Measurements from ENCODE around the gene ADAM19.

ADAM19 gene

GRCh38 chr5:157547941-157548512 lies 27.5 kb downstream of the ADAM19 start:
- Histone ChIP-seq H3K36me3 (replicated peaks) (no peaks in the 10 kb centered on the region), H3K9me3 (no peaks in the 10 kb centered on the region), H3K4me1 (no peaks in the 10 kb centered on the region), H3K4me3 (no peak overlapping the region), H3K27me3 (ENCODE audit: low read depth) (no peaks in the 10 kb centered on the region)
- in situ Hi-C loops (cut with MboI; ENCODE audit: low sequenced_read_pairs) = no loop called here
- no peak for DNase-seq (ENCODE audit: low spot score in 2 of 2)

GRCh38 chr5:157546456-157547100 lies 29.0 kb downstream of the ADAM19 start:
- in situ Hi-C loops (cut with MboI; ENCODE audit: low sequenced_read_pairs) = no loop called here
- no peak overlapping the region for H3K4me3 ChIP-seq
- DNase-seq (ENCODE audit: low spot score in 2 of 2) = no peak
- no peaks in the 10 kb centered on the region for H3K27me3 ChIP-seq (ENCODE audit: low read depth)
- H3K9me3 ChIP-seq = no peaks in the 10 kb centered on the region
- no peaks in the 10 kb centered on the region for H3K36me3 ChIP-seq (replicated peaks)
- no peaks in the 10 kb centered on the region for H3K4me1 ChIP-seq

- Histone ChIP-seq H3K4me3 (no peak overlapping the region), H3K27me3 (ENCODE audit: low read depth) (no peaks in the 10 kb centered on the region), H3K4me1 (no peaks in the 10 kb centered on the region), H3K9me3 (no peaks in the 10 kb centered on the region), H3K36me3 (replicated peaks) (no peaks in the 10 kb centered on the region)
- in situ Hi-C loops (cut with MboI; ENCODE audit: low sequenced_read_pairs) = no loop called here
- DNase-seq (ENCODE audit: low spot score in 2 of 2) = no peak
These were observed 29.8 kb downstream of the ADAM19 start for GRCh38 chr5:157545610-157546310.

GRCh38 chr5:157544623-157544989 lies 31.0 kb downstream of the ADAM19 start:
- H3K9me3 ChIP-seq = no peaks in the 10 kb centered on the region
- H3K27me3 ChIP-seq (ENCODE audit: low read depth) = no peaks in the 10 kb centered on the region
- no peak for DNase-seq (ENCODE audit: low spot score in 2 of 2)
- H3K4me1 ChIP-seq = no peaks in the 10 kb centered on the region
- in situ Hi-C loops (cut with MboI; ENCODE audit: low sequenced_read_pairs) = no loop called here
- no peak overlapping the region for H3K4me3 ChIP-seq
- no peaks in the 10 kb centered on the region for H3K36me3 ChIP-seq (replicated peaks)

- no peaks in the 10 kb centered on the region for H3K36me3 ChIP-seq (replicated peaks)
- H3K9me3 ChIP-seq = no peaks in the 10 kb centered on the region
- no peak overlapping the region for H3K4me3 ChIP-seq
- in situ Hi-C loops (cut with MboI; ENCODE audit: low sequenced_read_pairs) = no loop called here
- no peaks in the 10 kb centered on the region for H3K27me3 ChIP-seq (ENCODE audit: low read depth)
- no peaks in the 10 kb centered on the region for H3K4me1 ChIP-seq
- DNase-seq (ENCODE audit: low spot score in 2 of 2) = no peak
These were observed 31.6 kb downstream of the ADAM19 start for GRCh38 chr5:157543825-157544622.

- H3K4me1 ChIP-seq = no peaks in the 10 kb centered on the region
- no peaks in the 10 kb centered on the region for H3K36me3 ChIP-seq (replicated peaks)
- no peaks in the 10 kb centered on the region for H3K27me3 ChIP-seq (ENCODE audit: low read depth)
- in situ Hi-C loops (cut with MboI; ENCODE audit: low sequenced_read_pairs) = no loop called here
- no peak overlapping the region for H3K4me3 ChIP-seq
- no peaks in the 10 kb centered on the region for H3K9me3 ChIP-seq
- DNase-seq (ENCODE audit: low spot score in 2 of 2) = no peak
These were observed 33.1 kb downstream of the ADAM19 start for GRCh38 chr5:157542282-157543000.

GRCh38 chr5:157541447-157542118 lies 34.0 kb downstream of the ADAM19 start:
- no peak for DNase-seq (ENCODE audit: low spot score in 2 of 2)
- in situ Hi-C loops (cut with MboI; ENCODE audit: low sequenced_read_pairs) = no loop called here
- H3K4me3 ChIP-seq = no peak overlapping the region
- no peaks in the 10 kb centered on the region for H3K4me1 ChIP-seq
- H3K36me3 ChIP-seq (replicated peaks) = no peaks in the 10 kb centered on the region
- no peaks in the 10 kb centered on the region for H3K27me3 ChIP-seq (ENCODE audit: low read depth)
- no peaks in the 10 kb centered on the region for H3K9me3 ChIP-seq

GRCh38 chr5:157540707-157541446 lies 34.7 kb downstream of the ADAM19 start:
- Histone ChIP-seq H3K9me3 (no peaks in the 10 kb centered on the region), H3K36me3 (replicated peaks) (no peaks in the 10 kb centered on the region), H3K4me3 (no peak overlapping the region), H3K4me1 (no peaks in the 10 kb centered on the region), H3K27me3 (ENCODE audit: low read depth) (no peaks in the 10 kb centered on the region)
- in situ Hi-C loops (cut with MboI; ENCODE audit: low sequenced_read_pairs) = no loop called here
- no peak for DNase-seq (ENCODE audit: low spot score in 2 of 2)

- Histone ChIP-seq H3K4me1 (no peaks in the 10 kb centered on the region), H3K9me3 (no peaks in the 10 kb centered on the region), H3K27me3 (ENCODE audit: low read depth) (no peaks in the 10 kb centered on the region), H3K4me3 (no peak overlapping the region), H3K36me3 (replicated peaks) (no peaks in the 10 kb centered on the region)
- DNase-seq (ENCODE audit: low spot score in 2 of 2) = no peak
- in situ Hi-C loops (cut with MboI; ENCODE audit: low sequenced_read_pairs) = no loop called here
These were observed 35.5 kb downstream of the ADAM19 start for GRCh38 chr5:157540124-157540523.

- in situ Hi-C loops (cut with MboI; ENCODE audit: low sequenced_read_pairs) = no loop called here
- H3K9me3 ChIP-seq = no peaks in the 10 kb centered on the region
- no peaks in the 10 kb centered on the region for H3K4me1 ChIP-seq
- no peak for DNase-seq (ENCODE audit: low spot score in 2 of 2)
- H3K36me3 ChIP-seq (replicated peaks) = no peaks in the 10 kb centered on the region
- H3K27me3 ChIP-seq (ENCODE audit: low read depth) = no peaks in the 10 kb centered on the region
- H3K4me3 ChIP-seq = no peak overlapping the region
These were observed 36.0 kb downstream of the ADAM19 start for GRCh38 chr5:157539503-157540022.

GRCh38 chr5:157538311-157538710 lies 37.3 kb downstream of the ADAM19 start:
- H3K4me1 ChIP-seq = no peaks in the 10 kb centered on the region
- H3K9me3 ChIP-seq = no peaks in the 10 kb centered on the region
- no peaks in the 10 kb centered on the region for H3K27me3 ChIP-seq (ENCODE audit: low read depth)
- no peak overlapping the region for H3K4me3 ChIP-seq
- no peaks in the 10 kb centered on the region for H3K36me3 ChIP-seq (replicated peaks)
- no peak for DNase-seq (ENCODE audit: low spot score in 2 of 2)
- in situ Hi-C loops (cut with MboI; ENCODE audit: low sequenced_read_pairs) = no loop called here

- H3K36me3 ChIP-seq (replicated peaks) = no peaks in the 10 kb centered on the region
These were observed 40.3 kb downstream of the ADAM19 start for GRCh38 chr5:157535042-157535865.

More at GRCh38 chr5:157535042-157535865, 40.3 kb downstream of the ADAM19 start:
- DNase-seq (ENCODE audit: low spot score in 2 of 2) = no peak
- Histone ChIP-seq H3K4me3 (no peak overlapping the region), H3K4me1 (no peaks in the 10 kb centered on the region), H3K9me3 (no peaks in the 10 kb centered on the region), H3K27me3 (ENCODE audit: low read depth) (no peaks in the 10 kb centered on the region)
- in situ Hi-C loops (cut with MboI; ENCODE audit: low sequenced_read_pairs) = no loop called here

Data from HAP-1 (cell line).